Smooth muscle cell (in vitro differentiated cells): Measurements from ENCODE around the gene KLLN. TPM values are rescaled to one million over a fixed set of nuclear protein-coding genes. Genes with fewer than 3 reads are reported as not detected.
"Not testable (repeated sequence)": the region's sequence is repeated elsewhere in the genome, so short reads cannot be mapped to it uniquely, and the experiment has no call there.

Experiments used
- DNase-seq: peaks from one replicate; lab custom pipeline; 2025; ENCODE audit not compliant: unreplicated experiment; lab: John Stamatoyannopoulos, UW
- H2AFZ ChIP-seq: fragments of 200-600 bp; sonication (generic); 2 replicates; pipeline ENCODE4 v1.6.0; 2016; ENCODE audit warnings: antibody characterized with exemption, low read depth, mild to moderate bottlenecking
- H3F3A ChIP-seq: fragments of 200-600 bp; sonication (generic); 2 replicates; pipeline ENCODE4 v1.6.0; 2017; ENCODE audit warnings: antibody characterized with exemption, low read depth
- H3K27ac ChIP-seq: fragments of 200-600 bp; sonication (generic); 2 replicates; pipeline ENCODE4 v1.5.1; 2016; ENCODE audit warnings: low read depth, mild to moderate bottlenecking
- H3K27me3 ChIP-seq: fragments of 200-600 bp; sonication (generic); 2 replicates; pipeline ENCODE4 v1.6.1; 2016; ENCODE audit warnings: low read depth, mild to moderate bottlenecking
- H3K36me3 ChIP-seq: fragments of 200-600 bp; sonication (generic); 2 replicates; pipeline ENCODE4 v1.5.1; 2016; ENCODE audit warnings: low read depth
- H3K4me1 ChIP-seq: fragments of 200-600 bp; sonication (generic); 2 replicates; pipeline ENCODE4 v1.5.1; 2016; ENCODE audit warnings: low read depth
- H3K4me2 ChIP-seq: fragments of 200-600 bp; sonication (generic); 2 replicates; pipeline ENCODE4 v1.6.0; 2016; ENCODE audit warnings: mild to moderate bottlenecking
- H3K4me3 ChIP-seq: fragments of 200-600 bp; sonication (generic); 2 replicates; pipeline ENCODE4 v1.5.1; 2016; ENCODE audit warnings: mild to moderate bottlenecking
- H3K79me2 ChIP-seq: fragments of 200-600 bp; sonication (generic); 2 replicates; pipeline ENCODE4 v1.6.0; 2016; ENCODE audit warnings: low read depth, mild to moderate bottlenecking
- H3K9ac ChIP-seq: fragments of 200-600 bp; sonication (generic); 2 replicates; pipeline ENCODE4 v1.6.0; 2016; ENCODE audit warnings: low read depth
- H3K9me3 ChIP-seq: fragments of 200-600 bp; sonication (generic); replicated peaks from 2 replicates; pipeline ENCODE4 v1.5.1; 2016; ENCODE audit warnings: low read depth
- H4K20me1 ChIP-seq: fragments of 200-600 bp; sonication (generic); 2 replicates; pipeline ENCODE4 v1.6.0; 2016; ENCODE audit warnings: low read depth
- WGBS: methylation state at CpG from one replicate; pipeline ENCODE4 v1.1.7; 2016; ENCODE audit warnings: low lambda C conversion rate; 5-methylcytosine and 5-hydroxymethylcytosine counted together
- polyA plus RNA-seq: library from polyadenylated mRNA; unstranded; fragments of >200 nt; fragmentation: Nextera tagmentation; extraction: Ambion mirVana; gene quantifications from 2 replicates; pipeline ENCODE4 v1.2.1, GENCODE V29; 2016
- total RNA-seq: library from RNA; depleted of rRNA; stranded (reverse); fragments of >200 nt; gene quantifications from 2 replicates; pipeline ENCODE4 v1.2.3, GENCODE V29; 2014
- TF ChIP-seq, protein P1 (sequence below): fragments of 200-600 bp; sonication (generic); IDR thresholded peaks from 2 replicates; pipeline ENCODE4 v1.5.1; 2017; ENCODE audit warnings: borderline replicate concordance, mild to moderate bottlenecking, antibody characterized with exemption; ENCODE audit not compliant: insufficient read depth, poor library complexity, severe bottlenecking

The KLLN gene
- total and polyA plus RNA-seq, 2 experiments from 2014 or later, result 0.18 TPM; not detected in 1

GRCh38 chr10:87837445-87837844 is 25.9 kb downstream of the KLLN start:
- no peaks in the 10 kb centered on the region for H3F3A ChIP-seq
- no peaks in the 10 kb centered on the region for H3K9me3 ChIP-seq
- no peaks in the 10 kb centered on the region for H3K79me2 ChIP-seq
- no peaks in the 10 kb centered on the region for H3K4me1 ChIP-seq
- no peaks in the 10 kb centered on the region for H3K36me3 ChIP-seq
- no peak for DNase-seq
- no peak overlapping the region for H3K9ac ChIP-seq
- H3K4me2 ChIP-seq, result no peak overlapping the region
- H2AFZ ChIP-seq, result no peak overlapping the region
- H3K27ac ChIP-seq, result no peak overlapping the region
- H4K20me1 ChIP-seq, result no peaks in the 10 kb centered on the region
- H3K4me3 ChIP-seq, result no peak overlapping the region
- TF ChIP-seq, protein P1, sequence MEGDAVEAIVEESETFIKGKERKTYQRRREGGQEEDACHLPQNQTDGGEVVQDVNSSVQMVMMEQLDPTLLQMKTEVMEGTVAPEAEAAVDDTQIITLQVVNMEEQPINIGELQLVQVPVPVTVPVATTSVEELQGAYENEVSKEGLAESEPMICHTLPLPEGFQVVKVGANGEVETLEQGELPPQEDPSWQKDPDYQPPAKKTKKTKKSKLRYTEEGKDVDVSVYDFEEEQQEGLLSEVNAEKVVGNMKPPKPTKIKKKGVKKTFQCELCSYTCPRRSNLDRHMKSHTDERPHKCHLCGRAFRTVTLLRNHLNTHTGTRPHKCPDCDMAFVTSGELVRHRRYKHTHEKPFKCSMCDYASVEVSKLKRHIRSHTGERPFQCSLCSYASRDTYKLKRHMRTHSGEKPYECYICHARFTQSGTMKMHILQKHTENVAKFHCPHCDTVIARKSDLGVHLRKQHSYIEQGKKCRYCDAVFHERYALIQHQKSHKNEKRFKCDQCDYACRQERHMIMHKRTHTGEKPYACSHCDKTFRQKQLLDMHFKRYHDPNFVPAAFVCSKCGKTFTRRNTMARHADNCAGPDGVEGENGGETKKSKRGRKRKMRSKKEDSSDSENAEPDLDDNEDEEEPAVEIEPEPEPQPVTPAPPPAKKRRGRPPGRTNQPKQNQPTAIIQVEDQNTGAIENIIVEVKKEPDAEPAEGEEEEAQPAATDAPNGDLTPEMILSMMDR, result no peak
- H3K27me3 ChIP-seq, result no peaks in the 10 kb centered on the region

DNA sequence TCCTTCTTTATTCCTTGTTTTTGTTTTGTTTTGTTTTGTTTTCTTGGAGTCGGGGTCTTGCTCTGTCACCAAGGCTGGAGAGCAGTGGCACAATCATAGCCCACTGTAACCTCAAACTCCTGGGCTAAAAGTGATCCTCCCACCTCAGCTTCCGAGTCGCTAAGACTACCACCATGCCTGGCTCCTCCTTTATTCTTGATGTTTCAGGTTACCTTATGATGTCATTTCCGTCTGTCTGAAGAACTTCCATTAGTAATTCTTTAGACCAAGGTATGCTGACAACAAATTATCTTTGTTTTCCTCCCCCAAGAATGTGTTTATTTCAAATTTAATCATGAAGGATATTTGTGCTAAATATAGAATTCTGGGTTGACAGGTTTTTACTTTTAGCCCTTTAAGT is 27.2 kb downstream of the KLLN start:
- Histone ChIP-seq H3K4me1 (no peaks in the 10 kb centered on the region), H3K9me3 (no peaks in the 10 kb centered on the region), H3F3A (no peaks in the 10 kb centered on the region), H3K79me2 (no peaks in the 10 kb centered on the region), H3K27me3 (no peaks in the 10 kb centered on the region), H2AFZ (no peak overlapping the region), H4K20me1 (no peaks in the 10 kb centered on the region), H3K36me3 (no peaks in the 10 kb centered on the region), H3K27ac (no peak overlapping the region), H3K4me2 (no peak overlapping the region), H3K4me3 (no peak overlapping the region), H3K9ac (no peak overlapping the region)
- no peak for DNase-seq
- TF ChIP-seq, protein P1, result no peak
- 84% methylated on average over 4 of the region's 4 CpGs for WGBS

DNA sequence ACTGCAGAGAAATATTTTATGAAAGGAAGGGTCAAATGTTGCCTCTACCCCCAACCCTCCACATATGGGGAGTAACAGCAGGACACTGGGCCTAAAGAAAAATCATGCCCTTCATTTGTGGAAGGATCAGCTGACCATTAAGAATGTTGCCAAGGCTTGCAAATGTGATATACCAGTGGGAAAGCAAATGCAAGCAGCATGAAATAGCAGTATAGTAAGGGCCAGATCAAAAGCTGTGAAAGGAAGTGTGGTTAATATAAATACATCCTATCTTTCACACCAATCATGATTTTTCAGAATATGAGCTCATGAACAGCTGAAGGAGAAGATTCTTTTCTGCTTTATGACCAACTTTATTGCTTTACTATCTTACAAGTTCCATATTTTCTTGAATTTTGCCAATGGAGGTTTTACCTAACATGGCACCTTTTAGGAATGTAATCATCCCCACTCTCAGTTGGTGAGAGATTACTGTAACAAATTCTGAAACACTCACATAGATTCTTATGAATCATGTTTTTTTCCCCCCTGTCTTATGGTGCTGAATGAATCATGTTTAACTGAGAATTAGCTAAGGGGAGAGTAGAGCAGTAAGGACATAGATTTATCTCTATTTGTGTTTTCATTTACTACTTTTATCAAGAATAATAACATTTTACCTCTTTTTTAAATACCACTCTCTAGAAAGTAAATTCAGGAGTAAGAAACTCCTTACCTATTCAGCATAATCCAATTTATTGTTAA is 33.2 kb downstream of the KLLN start:
- H2AFZ ChIP-seq, result no peak overlapping the region
- no peak overlapping the region for H3K4me3 ChIP-seq
- no peaks in the 10 kb centered on the region for H3K79me2 ChIP-seq
- DNase-seq, result no peak
- H3K4me2 ChIP-seq, result no peak overlapping the region
- TF ChIP-seq, protein P1, result no peak
- H3K27me3 ChIP-seq, result no peaks in the 10 kb centered on the region
- H3K9ac ChIP-seq, result no peak overlapping the region
- H4K20me1 ChIP-seq, result no peaks in the 10 kb centered on the region
- H3K4me1 ChIP-seq, result no peaks in the 10 kb centered on the region
- no peaks in the 10 kb centered on the region for H3K36me3 ChIP-seq
- no peaks in the 10 kb centered on the region for H3F3A ChIP-seq
- no peak overlapping the region for H3K27ac ChIP-seq
- H3K9me3 ChIP-seq, result no peaks in the 10 kb centered on the region

DNA sequence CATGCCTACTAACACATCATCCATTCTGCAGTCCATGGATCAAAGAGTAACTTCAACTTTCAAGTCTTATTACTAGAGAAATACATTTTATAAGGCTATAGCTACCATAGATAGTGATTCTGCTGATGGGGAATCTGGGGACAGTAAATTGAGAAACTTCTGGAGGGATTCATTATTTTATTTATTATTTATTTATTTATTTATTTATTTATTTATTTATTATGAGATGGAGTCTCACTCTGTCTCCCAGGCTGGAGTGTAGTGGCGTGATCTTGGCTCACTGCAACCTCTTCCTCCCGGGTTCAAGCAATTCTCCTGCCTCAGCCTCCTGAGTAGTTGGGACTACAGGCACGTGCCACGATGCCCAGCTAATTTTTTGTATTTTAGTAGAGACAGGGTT is 34.3 kb downstream of the KLLN start:
- not testable (repeated sequence) for H3K4me2 ChIP-seq, H4K20me1 ChIP-seq, H3K9ac ChIP-seq, H3K4me3 ChIP-seq, H3K27ac ChIP-seq, H3K4me1 ChIP-seq, H3K79me2 ChIP-seq, H2AFZ ChIP-seq, H3K36me3 ChIP-seq, H3K27me3 ChIP-seq, DNase-seq, H3K9me3 ChIP-seq, H3F3A ChIP-seq
- WGBS, result 91% methylated on average over 4 of the region's 4 CpGs
